Duodenal mucosa (tissue), 2 donors: ENCODE results near the gene GATB.

ENCODE experiments used
- H3K27ac ChIP-seq: one replicate; pipeline ENCODE4 v1.7.0; 2013; ENCODE audit warnings: low read depth, low read length
- H3K27me3 ChIP-seq, 2 donors: one replicate each; pipeline ENCODE4 v1.7.0; 2013; ENCODE audit warnings: low read length in 2 of 2, control low read depth in 1 of 2; ENCODE audit not compliant: insufficient read depth in 2 of 2, control insufficient read depth in 1 of 2
- H3K36me3 ChIP-seq, 2 donors: one replicate each; pipeline ENCODE4 v1.7.0; 2013; ENCODE audit warnings: low read length in 2 of 2, control low read depth in 1 of 2; ENCODE audit not compliant: insufficient read depth in 2 of 2, control insufficient read depth in 1 of 2
- H3K4me1 ChIP-seq, 2 donors: one replicate each; pipeline ENCODE4 v1.7.0; 2013; ENCODE audit warnings: low read length in 2 of 2, control low read depth in 1 of 2; ENCODE audit not compliant: insufficient read depth in 2 of 2, control insufficient read depth in 1 of 2
- H3K4me3 ChIP-seq, 2 donors: one replicate each; pipeline ENCODE4 v1.7.0; 2013; ENCODE audit warnings: low read length in 2 of 2, low read depth in 1 of 2
- H3K9ac ChIP-seq, 2 donors: one replicate each; pipeline ENCODE4 v1.7.0; 2013; ENCODE audit warnings: low read length in 2 of 2, low read depth in 1 of 2
- H3K9me3 ChIP-seq, 2 donors: one replicate each; pipeline ENCODE4 v1.7.0; 2013; ENCODE audit warnings: low read length in 2 of 2, control low read depth in 1 of 2; ENCODE audit not compliant: control insufficient read depth in 1 of 2

Gene GATB

DNA sequence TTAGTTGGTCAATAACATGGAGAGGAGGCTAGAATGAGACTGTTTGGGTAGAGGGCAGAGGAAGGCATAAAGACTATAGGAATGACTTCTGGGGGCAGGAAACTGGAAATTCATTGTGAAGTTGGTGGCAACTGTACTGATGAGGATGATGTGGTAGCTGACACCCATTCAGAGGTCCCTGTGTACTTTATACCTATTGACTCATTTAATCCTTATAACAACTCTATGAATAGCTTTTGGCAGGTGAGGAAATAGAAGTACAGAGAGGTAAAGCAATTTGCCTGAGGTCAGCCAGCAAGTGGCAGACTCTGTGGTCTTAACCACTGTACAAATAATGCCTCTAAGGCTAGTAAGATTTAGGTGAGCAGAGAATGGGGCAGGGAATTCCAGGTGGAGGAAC lies 100.1 kb downstream of the GATB start:
- Histone ChIP-seq H3K27me3 (no peaks in the 10 kb centered on the region), H3K4me3 (no peak overlapping the region), H3K36me3 (peaks cover 0 to 25% of the 10 kb centered on the region in 2 donors), H3K4me1 (no peaks in the 10 kb centered on the region), H3K27ac (no peak overlapping the region), H3K9ac (no peak overlapping the region), H3K9me3 (no peaks in the 10 kb centered on the region)

DNA sequence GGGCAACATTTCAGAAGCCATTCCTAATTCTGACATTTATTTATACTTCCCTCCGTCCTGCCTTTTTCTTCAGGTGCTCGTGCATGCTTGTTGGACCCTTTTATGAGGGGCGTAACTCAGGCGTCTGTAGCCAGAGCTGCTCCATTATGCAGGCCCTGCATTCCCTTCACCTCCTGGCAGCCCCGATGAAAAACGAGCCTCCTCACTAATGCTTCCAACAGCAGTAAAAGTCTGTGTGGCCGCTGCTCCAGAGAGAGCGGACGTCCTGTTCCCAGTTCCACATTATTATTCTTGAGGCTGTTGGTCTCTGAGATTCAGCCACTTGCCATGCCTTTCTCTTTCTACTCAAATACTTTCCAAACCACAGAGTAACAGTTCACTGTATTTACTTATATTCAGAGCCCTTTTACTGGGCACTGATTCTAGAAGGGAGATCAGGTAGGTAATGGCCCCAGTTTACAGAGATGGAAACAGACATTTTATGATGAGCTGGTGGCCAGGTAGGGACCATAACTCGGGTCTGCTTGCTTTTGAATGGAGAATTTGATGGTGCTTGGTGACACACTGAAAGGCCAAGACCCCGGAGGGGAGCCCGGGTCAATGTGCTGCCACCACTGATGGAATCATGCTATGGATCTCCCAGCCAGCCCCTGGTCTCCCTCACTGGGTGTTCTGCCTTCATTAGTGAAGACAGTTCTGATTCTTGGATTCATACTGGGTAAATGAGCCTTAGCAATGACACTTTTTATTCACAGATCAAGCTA lies 101.0 kb downstream of the GATB start:
- H3K27me3 ChIP-seq: no peaks in the 10 kb centered on the region
- H3K36me3 ChIP-seq: peaks cover 0 to 25% of the 10 kb centered on the region in 2 donors
- H3K9me3 ChIP-seq: no peaks in the 10 kb centered on the region
- no peak overlapping the region for H3K27ac ChIP-seq
- no peak overlapping the region for H3K4me3 ChIP-seq
- no peaks in the 10 kb centered on the region for H3K4me1 ChIP-seq
- no peak overlapping the region for H3K9ac ChIP-seq

DNA sequence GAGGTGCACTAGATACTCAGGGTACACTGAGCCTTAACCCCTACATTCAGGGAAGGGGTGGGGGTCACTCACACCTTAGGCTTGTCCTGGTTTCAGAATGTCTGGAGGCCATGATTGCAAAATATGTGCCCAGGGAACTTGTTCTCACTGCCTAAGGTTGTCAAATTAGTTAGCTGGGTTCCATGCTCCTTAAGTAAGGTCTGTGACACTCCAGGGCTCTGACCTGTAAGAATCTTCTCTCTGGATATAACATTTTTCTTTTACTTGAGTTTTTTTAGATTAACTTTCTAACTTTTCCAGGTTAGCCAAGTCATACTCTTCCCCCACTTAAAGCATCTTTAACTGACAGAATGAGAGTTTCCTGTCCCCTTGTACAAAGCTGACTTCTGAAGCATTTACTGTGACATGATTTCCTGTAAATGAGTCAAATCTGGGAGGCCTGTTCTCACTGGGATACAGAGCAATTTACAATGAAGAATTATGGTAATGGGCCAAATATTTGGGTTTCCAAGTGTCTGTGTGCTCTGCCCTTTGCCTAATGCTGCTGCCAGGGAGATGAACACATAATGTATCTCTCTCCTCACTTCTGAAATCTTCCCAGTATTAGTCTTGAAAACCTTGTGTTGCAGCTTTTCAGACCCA lies 101.7 kb downstream of the GATB start:
- H3K4me1 ChIP-seq: no peaks in the 10 kb centered on the region
- H3K27ac ChIP-seq: no peak overlapping the region
- no peak overlapping the region for H3K9ac ChIP-seq
- H3K27me3 ChIP-seq: no peaks in the 10 kb centered on the region
- no peak overlapping the region for H3K4me3 ChIP-seq
- no peaks in the 10 kb centered on the region for H3K9me3 ChIP-seq
- peaks cover 0 to 25% of the 10 kb centered on the region in 2 donors for H3K36me3 ChIP-seq

GRCh38 chr4:151657896-151658295 lies 102.9 kb downstream of the GATB start:
- Histone ChIP-seq H3K27me3 (no peaks in the 10 kb centered on the region), H3K9me3 (no peaks in the 10 kb centered on the region), H3K4me1 (no peaks in the 10 kb centered on the region), H3K36me3 (peaks cover 0 to 22% of the 10 kb centered on the region in 2 donors), H3K4me3 (no peak overlapping the region), H3K27ac (no peak overlapping the region), H3K9ac (no peak overlapping the region)

- H3K9ac ChIP-seq: no peak overlapping the region
- H3K27me3 ChIP-seq: no peaks in the 10 kb centered on the region
- no peak overlapping the region for H3K4me3 ChIP-seq
- no peaks in the 10 kb centered on the region for H3K9me3 ChIP-seq
- no peak overlapping the region for H3K27ac ChIP-seq
- peaks cover 0 to 22% of the 10 kb centered on the region in 2 donors for H3K36me3 ChIP-seq
- H3K4me1 ChIP-seq: no peaks in the 10 kb centered on the region
Measured at GRCh38 chr4:151656058-151656457, 104.7 kb downstream of the GATB start.

- Histone ChIP-seq H3K9ac (no peak overlapping the region), H3K27me3 (no peaks in the 10 kb centered on the region), H3K27ac (no peak overlapping the region), H3K9me3 (no peaks in the 10 kb centered on the region), H3K36me3 (peaks cover 8 to 34% of the 10 kb centered on the region in 2 donors), H3K4me1 (no peaks in the 10 kb centered on the region), H3K4me3 (no peak overlapping the region)
Measured at GRCh38 chr4:151653548-151653918, 107.3 kb downstream of the GATB start.

GRCh38 chr4:151652841-151653547 lies 107.8 kb downstream of the GATB start:
- Histone ChIP-seq H3K27ac (no peak overlapping the region), H3K4me1 (no peaks in the 10 kb centered on the region), H3K27me3 (no peaks in the 10 kb centered on the region), H3K4me3 (no peak overlapping the region), H3K36me3 (peaks cover 8 to 36% of the 10 kb centered on the region in 2 donors), H3K9ac (no peak overlapping the region), H3K9me3 (no peaks in the 10 kb centered on the region)

DNA sequence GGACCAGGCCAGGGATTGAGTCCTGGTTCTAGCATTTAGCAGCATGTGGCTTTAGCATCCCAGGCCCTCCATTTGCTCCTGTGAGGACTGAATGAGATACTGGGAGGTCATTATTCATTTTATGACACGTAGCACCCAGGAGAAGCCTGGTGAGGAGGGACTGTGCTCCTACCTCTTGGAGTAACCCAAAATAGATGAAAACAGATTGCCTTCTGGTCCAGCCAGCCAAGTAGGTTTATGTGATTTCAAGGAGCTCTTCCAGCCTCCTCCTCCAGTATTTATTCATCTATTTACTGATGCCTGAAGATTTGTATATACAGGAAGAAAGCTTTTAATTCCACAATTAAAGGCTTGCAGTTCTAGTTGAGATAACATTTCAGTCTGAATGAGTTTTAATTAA lies 109.3 kb downstream of the GATB start:
- peaks cover 10 to 31% of the 10 kb centered on the region in 2 donors for H3K36me3 ChIP-seq
- no peak overlapping the region for H3K9ac ChIP-seq
- no peak overlapping the region for H3K27ac ChIP-seq
- no peaks in the 10 kb centered on the region for H3K9me3 ChIP-seq
- no peaks in the 10 kb centered on the region for H3K27me3 ChIP-seq
- no peak overlapping the region for H3K4me3 ChIP-seq
- H3K4me1 ChIP-seq: no peaks in the 10 kb centered on the region

DNA sequence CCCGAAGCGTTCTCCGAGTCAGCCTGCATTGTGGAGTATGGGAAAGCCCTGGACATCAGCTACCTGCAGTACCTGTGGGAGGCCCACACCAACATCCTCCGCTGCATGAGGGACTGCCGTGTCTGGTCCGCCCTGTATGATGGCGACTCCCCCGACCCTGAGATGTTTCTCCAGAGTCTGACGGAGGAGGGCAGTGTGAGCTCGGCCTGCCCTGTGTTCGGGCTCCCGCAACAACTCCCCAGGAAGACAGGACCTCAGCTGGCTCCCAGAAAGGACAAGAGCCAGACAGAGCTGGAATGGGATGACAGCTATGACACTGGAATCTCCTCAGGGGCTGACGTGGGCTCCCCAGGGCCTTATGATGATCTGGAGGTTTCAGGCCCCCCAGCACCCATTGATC lies 111.3 kb downstream of the GATB start:
- H3K27ac ChIP-seq: no peak overlapping the region
- H3K4me3 ChIP-seq: no peak overlapping the region
- H3K27me3 ChIP-seq: no peaks in the 10 kb centered on the region
- no peak overlapping the region for H3K9ac ChIP-seq
- H3K4me1 ChIP-seq: no peaks in the 10 kb centered on the region
- no peaks in the 10 kb centered on the region for H3K9me3 ChIP-seq
- peaks cover 13 to 30% of the 10 kb centered on the region in 2 donors for H3K36me3 ChIP-seq

GRCh38 chr4:151646322-151646721 lies 114.5 kb downstream of the GATB start:
- no peak overlapping the region for H3K27ac ChIP-seq

More at GRCh38 chr4:151646322-151646721, 114.5 kb downstream of the GATB start:
- H3K27me3 ChIP-seq: no peaks in the 10 kb centered on the region
- H3K9ac ChIP-seq: no peak overlapping the region
- H3K4me1 ChIP-seq: no peaks in the 10 kb centered on the region
- no peaks in the 10 kb centered on the region for H3K9me3 ChIP-seq
- no peak overlapping the region for H3K4me3 ChIP-seq
- H3K36me3 ChIP-seq: peaks cover 13 to 26% of the 10 kb centered on the region in 2 donors
